Tibial nerve (tissue), 4 donors: Measurements from ENCODE around the gene CACTIN.

Source experiments
- EP300 ChIP-seq, 2 donors: sonication (generic); formaldehyde crosslinking; IDR thresholded peaks; one replicate each; pipeline ENCODE4 v1.6.1; 2017; ENCODE audit warnings: antibody characterized with exemption in 2 of 2, mild to moderate bottlenecking in 1 of 2
- POLR2A ChIP-seq, 2 donors: fragments of 450-650 bp; IDR thresholded peaks; one replicate each; pipeline ENCODE4 v1.6.1; 2017; ENCODE audit warnings: antibody characterized with exemption in 2 of 2, mild to moderate bottlenecking in 2 of 2, moderate library complexity in 2 of 2
- TF ChIP-seq, protein P1 (sequence below), 5 experiments: fragments of 200-600 bp in 3 of 5; fragments of 450-650 bp in 2 of 5; sonication (generic) in 3 of 5; IDR thresholded peaks; one replicate each; pipeline ENCODE4 v1.5.1; 2016 to 2019; ENCODE audit warnings: antibody characterized with exemption in 5 of 5, mild to moderate bottlenecking in 3 of 5, moderate library complexity in 2 of 5

DNA sequence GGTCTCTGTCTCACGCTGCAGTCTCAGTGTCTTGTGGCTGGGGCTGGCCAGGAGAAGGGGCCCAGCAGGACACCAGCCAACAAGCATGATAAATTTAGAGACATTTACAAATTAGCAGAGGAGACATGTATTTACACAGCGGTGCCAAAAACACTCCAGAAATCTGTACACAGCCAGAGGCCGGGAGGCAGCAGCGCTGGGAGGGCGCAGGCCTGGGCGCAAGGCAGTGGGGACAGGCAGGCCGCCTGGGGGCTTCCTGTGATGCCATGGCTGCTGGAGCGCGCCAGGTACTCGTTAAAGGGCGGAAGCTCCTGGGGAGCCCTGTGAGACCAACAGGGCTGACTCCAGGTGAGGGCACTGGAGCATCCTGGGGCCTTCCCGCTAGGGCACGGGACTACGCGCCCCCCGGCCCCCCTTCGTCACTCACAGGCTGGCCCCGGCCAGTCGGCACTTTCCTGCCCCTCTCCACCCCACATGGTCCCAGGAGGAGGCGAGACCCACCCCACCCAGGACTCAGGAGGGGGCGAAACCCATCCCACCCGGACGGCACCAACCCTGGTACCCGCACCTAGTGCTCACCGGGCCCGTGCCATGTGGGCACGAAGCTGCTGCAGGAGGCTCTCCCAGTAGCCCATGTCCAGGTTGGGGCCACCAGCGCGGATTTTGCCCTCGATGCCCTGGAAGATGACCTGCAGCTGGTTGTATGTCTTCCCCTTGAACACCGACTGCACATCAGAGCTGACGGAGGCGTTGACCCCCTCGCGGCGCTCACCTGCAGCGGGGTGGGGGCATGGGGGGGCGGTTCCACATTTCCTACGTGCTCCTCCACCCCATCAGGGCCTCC lies 12.6 kb downstream of the CACTIN start:
- TF ChIP-seq EP300 (IDR thresholded peaks at IDR 0.05) (no peak), POLR2A (IDR thresholded peaks at IDR 0.05) (no peak)
- TF ChIP-seq, protein P1, sequence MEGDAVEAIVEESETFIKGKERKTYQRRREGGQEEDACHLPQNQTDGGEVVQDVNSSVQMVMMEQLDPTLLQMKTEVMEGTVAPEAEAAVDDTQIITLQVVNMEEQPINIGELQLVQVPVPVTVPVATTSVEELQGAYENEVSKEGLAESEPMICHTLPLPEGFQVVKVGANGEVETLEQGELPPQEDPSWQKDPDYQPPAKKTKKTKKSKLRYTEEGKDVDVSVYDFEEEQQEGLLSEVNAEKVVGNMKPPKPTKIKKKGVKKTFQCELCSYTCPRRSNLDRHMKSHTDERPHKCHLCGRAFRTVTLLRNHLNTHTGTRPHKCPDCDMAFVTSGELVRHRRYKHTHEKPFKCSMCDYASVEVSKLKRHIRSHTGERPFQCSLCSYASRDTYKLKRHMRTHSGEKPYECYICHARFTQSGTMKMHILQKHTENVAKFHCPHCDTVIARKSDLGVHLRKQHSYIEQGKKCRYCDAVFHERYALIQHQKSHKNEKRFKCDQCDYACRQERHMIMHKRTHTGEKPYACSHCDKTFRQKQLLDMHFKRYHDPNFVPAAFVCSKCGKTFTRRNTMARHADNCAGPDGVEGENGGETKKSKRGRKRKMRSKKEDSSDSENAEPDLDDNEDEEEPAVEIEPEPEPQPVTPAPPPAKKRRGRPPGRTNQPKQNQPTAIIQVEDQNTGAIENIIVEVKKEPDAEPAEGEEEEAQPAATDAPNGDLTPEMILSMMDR (IDR thresholded peaks at IDR 0.05): no peak
